Neural crest cell (in vitro differentiated cells): Measurements from ENCODE around the gene LCE1F. TPM values are rescaled to one million over a fixed set of nuclear protein-coding genes. Genes with fewer than 3 reads are reported as not detected.

Experiments
- DNase-seq: peaks from one replicate; pipeline ENCODE4 v3.0.0; 2021; ENCODE audit warnings: low read depth, mixed read lengths, low spot score
- H3K27ac Mint-ChIP-seq: one replicate; pipeline ENCODE4 v1.8.0; 2021; ENCODE audit warnings: mild to moderate bottlenecking, mixed read lengths; ENCODE audit not compliant: unreplicated experiment
- H3K27me3 Mint-ChIP-seq: 2 replicates; pipeline ENCODE4 v1.8.0; 2021; ENCODE audit warnings: low read depth, mild to moderate bottlenecking, mixed read lengths
- H3K36me3 Mint-ChIP-seq: 2 replicates; pipeline ENCODE4 v1.8.0; 2021; ENCODE audit warnings: low read depth, mild to moderate bottlenecking, mixed read lengths
- H3K4me1 Mint-ChIP-seq: 2 replicates; pipeline ENCODE4 v1.8.0; 2021; ENCODE audit warnings: mixed read lengths
- H3K4me3 Mint-ChIP-seq: one replicate; pipeline ENCODE4 v1.8.0; 2021; ENCODE audit warnings: mild to moderate bottlenecking, mixed read lengths
- H3K9me3 Mint-ChIP-seq: 2 replicates; pipeline ENCODE4 v1.8.0; 2021; ENCODE audit warnings: mixed read lengths
- total RNA-seq: library from RNA; stranded (reverse); gene quantifications from 2 replicates; pipeline ENCODE4 v1.2.1, GENCODE V29; 2021
- TF ChIP-seq, protein P1 (sequence below): fragments of 200-600 bp; sonication (generic); conservative IDR thresholded peaks from 2 replicates; pipeline ENCODE4 v1.5.0; 2021; ENCODE audit warnings: antibody characterized with exemption, mild to moderate bottlenecking

LCE1F gene
- total RNA-seq, 1 donor from 2014 or later = not detected

- no peak overlapping the region for H3K4me3 Mint-ChIP-seq
- peaks cover 32% of the 10 kb centered on the region for H3K9me3 Mint-ChIP-seq
- TF ChIP-seq, protein P1, sequence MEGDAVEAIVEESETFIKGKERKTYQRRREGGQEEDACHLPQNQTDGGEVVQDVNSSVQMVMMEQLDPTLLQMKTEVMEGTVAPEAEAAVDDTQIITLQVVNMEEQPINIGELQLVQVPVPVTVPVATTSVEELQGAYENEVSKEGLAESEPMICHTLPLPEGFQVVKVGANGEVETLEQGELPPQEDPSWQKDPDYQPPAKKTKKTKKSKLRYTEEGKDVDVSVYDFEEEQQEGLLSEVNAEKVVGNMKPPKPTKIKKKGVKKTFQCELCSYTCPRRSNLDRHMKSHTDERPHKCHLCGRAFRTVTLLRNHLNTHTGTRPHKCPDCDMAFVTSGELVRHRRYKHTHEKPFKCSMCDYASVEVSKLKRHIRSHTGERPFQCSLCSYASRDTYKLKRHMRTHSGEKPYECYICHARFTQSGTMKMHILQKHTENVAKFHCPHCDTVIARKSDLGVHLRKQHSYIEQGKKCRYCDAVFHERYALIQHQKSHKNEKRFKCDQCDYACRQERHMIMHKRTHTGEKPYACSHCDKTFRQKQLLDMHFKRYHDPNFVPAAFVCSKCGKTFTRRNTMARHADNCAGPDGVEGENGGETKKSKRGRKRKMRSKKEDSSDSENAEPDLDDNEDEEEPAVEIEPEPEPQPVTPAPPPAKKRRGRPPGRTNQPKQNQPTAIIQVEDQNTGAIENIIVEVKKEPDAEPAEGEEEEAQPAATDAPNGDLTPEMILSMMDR = no peak
- no peak overlapping the region for H3K27ac Mint-ChIP-seq
- no peak for DNase-seq
- no peaks in the 10 kb centered on the region for H3K4me1 Mint-ChIP-seq
- H3K27me3 Mint-ChIP-seq = no peaks in the 10 kb centered on the region
- H3K36me3 Mint-ChIP-seq = peaks cover 4% of the 10 kb centered on the region
These were observed 42.4 kb downstream of the LCE1F start for GRCh38 chr1:152817309-152817708.

DNA sequence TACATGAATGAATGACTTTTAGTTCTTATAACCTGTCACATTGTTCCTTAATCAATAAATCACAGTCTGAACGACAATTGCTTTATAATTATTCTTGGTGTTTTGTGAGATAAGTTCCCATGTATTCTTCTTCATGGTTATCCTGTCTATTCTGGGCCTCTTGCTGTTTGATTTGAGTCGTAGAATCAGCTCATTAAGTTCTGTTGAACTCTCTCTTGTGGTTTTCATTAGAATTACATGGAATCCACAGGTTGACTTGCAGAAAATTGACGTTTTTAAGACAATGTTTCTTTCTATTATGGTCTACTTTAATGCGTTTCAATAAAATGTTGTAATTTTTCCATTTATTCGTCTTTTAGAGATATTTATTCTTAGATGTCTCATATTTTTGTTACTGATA is 48.4 kb downstream of the LCE1F start:
- Mint-ChIP-seq H3K27me3 (no peaks in the 10 kb centered on the region), H3K27ac (no peak overlapping the region), H3K4me3 (no peak overlapping the region), H3K4me1 (no peaks in the 10 kb centered on the region), H3K9me3 (peaks cover 26% of the 10 kb centered on the region), H3K36me3 (peaks cover 10% of the 10 kb centered on the region)
- no peak for DNase-seq
- TF ChIP-seq, protein P1 = no peak

DNA sequence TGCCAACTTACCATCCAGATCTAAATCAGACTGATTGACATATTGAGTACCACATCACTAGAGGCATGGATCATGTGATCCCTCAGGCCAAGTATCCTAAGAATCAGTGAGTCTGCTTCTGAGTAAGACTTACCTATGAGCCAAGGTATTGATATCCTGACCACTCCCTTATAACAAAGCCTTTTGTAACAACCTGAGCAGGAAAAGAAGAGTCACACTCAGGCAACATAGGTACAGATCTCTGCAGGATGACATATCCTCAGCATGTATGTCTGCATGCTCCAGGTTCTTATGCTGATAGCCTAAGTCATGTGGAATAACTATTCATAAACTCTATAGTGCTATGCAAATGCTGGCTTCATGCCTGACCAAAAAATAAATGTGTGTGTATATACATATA is 50.0 kb downstream of the LCE1F start:
- no peaks in the 10 kb centered on the region for H3K27me3 Mint-ChIP-seq
- H3K4me1 Mint-ChIP-seq = no peaks in the 10 kb centered on the region
- no peak overlapping the region for H3K27ac Mint-ChIP-seq
- no peak overlapping the region for H3K4me3 Mint-ChIP-seq
- H3K36me3 Mint-ChIP-seq = peaks cover 8% of the 10 kb centered on the region
- TF ChIP-seq, protein P1 = no peak
- DNase-seq = no peak
- H3K9me3 Mint-ChIP-seq = peaks cover 22% of the 10 kb centered on the region

Other genes starting within 250 kb of the LCE1F start
- not detected in 2 replicates for gene LCE3E, start 208.4 kb upstream of the LCE1F start, total RNA-seq
- gene LCE3D, start 194.6 kb upstream of the LCE1F start, total RNA-seq = not detected in 2 replicates
- not detected in 2 replicates for gene LCE3C, start 174.9 kb upstream of the LCE1F start, total RNA-seq
- not detected in 2 replicates for gene LCE3B, start 161.3 kb upstream of the LCE1F start, total RNA-seq
- not detected in 2 replicates for gene LCE3A, start 152.0 kb upstream of the LCE1F start, total RNA-seq
- gene LCE2D, start 111.8 kb upstream of the LCE1F start, total RNA-seq = not detected in 2 replicates
- gene LCE2C, start 99.9 kb upstream of the LCE1F start, total RNA-seq = not detected in 2 replicates
- gene LCE2B, start 89.0 kb upstream of the LCE1F start, total RNA-seq = not detected in 2 replicates
- not detected in 2 replicates for gene LCE2A, start 76.8 kb upstream of the LCE1F start, total RNA-seq
- not detected in 2 replicates for gene LCE4A, start 67.0 kb upstream of the LCE1F start, total RNA-seq
- not detected in 2 replicates for gene KPRP, start 17.1 kb upstream of the LCE1F start, total RNA-seq
- not detected in 2 replicates for gene LCE1E, start 11.1 kb downstream of the LCE1F start, total RNA-seq
- gene LCE1D, start 21.6 kb downstream of the LCE1F start, total RNA-seq = not detected in 2 replicates
- gene LCE1C, start 31.5 kb downstream of the LCE1F start, total RNA-seq = not detected in 2 replicates
- gene LCE1B, start 36.8 kb downstream of the LCE1F start, total RNA-seq = not detected in 2 replicates
- gene LCE1A, start 52.3 kb downstream of the LCE1F start, total RNA-seq = not detected in 2 replicates
- not detected in 2 replicates for gene LCE6A, start 67.7 kb downstream of the LCE1F start, total RNA-seq
- gene LCE7A, start 84.9 kb downstream of the LCE1F start, total RNA-seq = not detected in 2 replicates
- not detected in 2 replicates for gene SMCP, start 103.2 kb downstream of the LCE1F start, total RNA-seq
- gene IVL, start 133.4 kb downstream of the LCE1F start, total RNA-seq = not detected in 2 replicates
- gene SPRR5, start 172.1 kb downstream of the LCE1F start, total RNA-seq = not detected in 2 replicates
- not detected in 2 replicates for gene SPRR4, start 195.5 kb downstream of the LCE1F start, total RNA-seq
- gene SPRR1A, start 208.9 kb downstream of the LCE1F start, total RNA-seq = not detected in 2 replicates
- gene SPRR3, start 226.6 kb downstream of the LCE1F start, total RNA-seq = not detected in 2 replicates